Colonic mucosa (tissue), 4 donors: Measurements from ENCODE around the gene LCLAT1. TPM values are rescaled to one million over a fixed set of nuclear protein-coding genes. Genes with fewer than 3 reads are reported as not detected.

Experiments
- DNase-seq: peaks from one replicate; pipeline ENCODE4 v3.0.0-alpha.2; 2020
- H3K27ac ChIP-seq: fragments of 200-600 bp; one replicate; pipeline ENCODE4 v1.8.0; 2021
- H3K27me3 ChIP-seq: fragments of 200-600 bp; one replicate; pipeline ENCODE4 v1.8.0; 2021
- H3K36me3 ChIP-seq: fragments of 200-600 bp; one replicate; pipeline ENCODE4 v1.8.0; 2021
- H3K4me1 ChIP-seq: fragments of 200-600 bp; one replicate; pipeline ENCODE4 v1.8.0; 2021; ENCODE audit warnings: mild to moderate bottlenecking
- H3K4me3 ChIP-seq: fragments of 200-600 bp; one replicate; pipeline ENCODE4 v1.8.0; 2021
- H3K9ac ChIP-seq, 2 donors: one replicate each; pipeline ENCODE4 v1.7.0; 2013; ENCODE audit warnings: control low read depth in 2 of 2, low read depth in 2 of 2, low read length in 2 of 2
- H3K9me3 ChIP-seq: fragments of 200-600 bp; one replicate; pipeline ENCODE4 v1.8.0; 2021
- intact Hi-C: fragments of 100-400 bp; cut with DNase I; formaldehyde crosslinking; loops from one replicate; pipeline ENCODE4 v1.14.1; 2022
- total RNA-seq, 2 donors: library from RNA; stranded (reverse); fragmentation: NEBNext Ultra II Directional in 1 of 2; extraction: Animal tissue kit (Norgen Biotek cat#: 25700) in 1 of 2; gene quantifications; one replicate each; pipeline ENCODE4 v1.2.1, GENCODE V29; 2021
- TF ChIP-seq, protein P1 (sequence below): fragments of 200-600 bp; IDR thresholded peaks from one replicate; pipeline ENCODE4 v1.8.0; 2022; ENCODE audit warnings: antibody characterized with exemption, mild to moderate bottlenecking
- donor health status: healthy.
- donor health status: DM: no; HTN: no; CAD: no.
- donor health status: DM: no; HTN: no; CAD: no.

The LCLAT1 gene
- total RNA-seq, 2 donors from 2014 or later, result 20.0 to 25.5 TPM

DNA sequence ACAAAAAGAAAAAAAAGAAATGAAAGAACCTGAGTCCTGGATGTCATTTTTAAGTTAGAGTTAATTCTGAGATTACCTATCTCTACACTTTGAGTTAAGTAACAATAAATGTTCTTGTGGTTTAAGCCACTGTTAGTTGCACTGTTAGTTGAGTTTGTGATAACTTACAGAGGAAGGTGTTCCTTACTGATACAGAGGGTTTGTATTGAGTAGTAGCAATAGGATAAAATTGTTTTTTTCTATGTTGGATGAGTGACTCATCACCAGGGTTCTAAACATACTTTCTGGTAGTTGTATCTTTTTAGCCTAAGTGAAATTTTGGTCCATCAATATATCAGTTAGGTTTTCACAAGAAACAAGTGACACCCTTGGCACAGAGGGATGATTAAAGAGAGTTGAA lies 4.0 kb upstream of the LCLAT1 start:
- no peak overlapping the region for H3K27ac ChIP-seq
- no peak overlapping the region for H3K4me3 ChIP-seq
- no peaks in the 10 kb centered on the region for H3K27me3 ChIP-seq
- no peak for DNase-seq
- no peak overlapping the region for H3K9ac ChIP-seq
- no peaks in the 10 kb centered on the region for H3K9me3 ChIP-seq
- no peaks in the 10 kb centered on the region for H3K36me3 ChIP-seq
- TF ChIP-seq, protein P1, sequence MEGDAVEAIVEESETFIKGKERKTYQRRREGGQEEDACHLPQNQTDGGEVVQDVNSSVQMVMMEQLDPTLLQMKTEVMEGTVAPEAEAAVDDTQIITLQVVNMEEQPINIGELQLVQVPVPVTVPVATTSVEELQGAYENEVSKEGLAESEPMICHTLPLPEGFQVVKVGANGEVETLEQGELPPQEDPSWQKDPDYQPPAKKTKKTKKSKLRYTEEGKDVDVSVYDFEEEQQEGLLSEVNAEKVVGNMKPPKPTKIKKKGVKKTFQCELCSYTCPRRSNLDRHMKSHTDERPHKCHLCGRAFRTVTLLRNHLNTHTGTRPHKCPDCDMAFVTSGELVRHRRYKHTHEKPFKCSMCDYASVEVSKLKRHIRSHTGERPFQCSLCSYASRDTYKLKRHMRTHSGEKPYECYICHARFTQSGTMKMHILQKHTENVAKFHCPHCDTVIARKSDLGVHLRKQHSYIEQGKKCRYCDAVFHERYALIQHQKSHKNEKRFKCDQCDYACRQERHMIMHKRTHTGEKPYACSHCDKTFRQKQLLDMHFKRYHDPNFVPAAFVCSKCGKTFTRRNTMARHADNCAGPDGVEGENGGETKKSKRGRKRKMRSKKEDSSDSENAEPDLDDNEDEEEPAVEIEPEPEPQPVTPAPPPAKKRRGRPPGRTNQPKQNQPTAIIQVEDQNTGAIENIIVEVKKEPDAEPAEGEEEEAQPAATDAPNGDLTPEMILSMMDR, result no peak
- intact Hi-C loops, result loop anchor here (10.0 kb wide), 1 partner anchor 208 kb away; the partner anchor contains the start of gene LBH
- no peaks in the 10 kb centered on the region for H3K4me1 ChIP-seq

DNA sequence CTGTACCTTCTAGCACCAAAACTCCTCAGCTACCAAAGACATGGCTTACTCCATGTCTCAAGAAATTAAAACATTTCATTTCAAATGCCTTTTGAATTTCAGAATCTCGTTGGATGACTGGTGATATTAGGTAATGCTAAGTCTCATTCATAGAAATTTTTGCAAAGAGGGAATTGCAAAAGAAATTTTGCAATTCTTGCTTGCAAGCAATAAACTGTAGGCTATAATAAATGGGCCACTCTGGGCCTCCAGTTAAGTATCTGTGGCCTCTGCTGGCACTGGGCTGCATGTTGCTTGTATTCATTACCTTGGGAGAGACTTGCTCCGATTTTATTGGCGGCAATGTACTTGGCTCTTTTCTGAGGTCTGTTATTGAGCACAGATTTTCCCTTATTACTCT lies 2.8 kb upstream of the LCLAT1 start:
- no peak overlapping the region for H3K27ac ChIP-seq
- H3K27me3 ChIP-seq, result no peaks in the 10 kb centered on the region
- intact Hi-C loops, result loop anchor here (10.0 kb wide), 1 partner anchor 209 kb away; the partner anchor contains the start of gene LBH
- H3K9me3 ChIP-seq, result no peaks in the 10 kb centered on the region
- DNase-seq, result no peak
- no peaks in the 10 kb centered on the region for H3K4me1 ChIP-seq
- H3K4me3 ChIP-seq, result no peak overlapping the region
- TF ChIP-seq, protein P1, result no peak
- H3K36me3 ChIP-seq, result no peaks in the 10 kb centered on the region
- no peak overlapping the region for H3K9ac ChIP-seq

DNA sequence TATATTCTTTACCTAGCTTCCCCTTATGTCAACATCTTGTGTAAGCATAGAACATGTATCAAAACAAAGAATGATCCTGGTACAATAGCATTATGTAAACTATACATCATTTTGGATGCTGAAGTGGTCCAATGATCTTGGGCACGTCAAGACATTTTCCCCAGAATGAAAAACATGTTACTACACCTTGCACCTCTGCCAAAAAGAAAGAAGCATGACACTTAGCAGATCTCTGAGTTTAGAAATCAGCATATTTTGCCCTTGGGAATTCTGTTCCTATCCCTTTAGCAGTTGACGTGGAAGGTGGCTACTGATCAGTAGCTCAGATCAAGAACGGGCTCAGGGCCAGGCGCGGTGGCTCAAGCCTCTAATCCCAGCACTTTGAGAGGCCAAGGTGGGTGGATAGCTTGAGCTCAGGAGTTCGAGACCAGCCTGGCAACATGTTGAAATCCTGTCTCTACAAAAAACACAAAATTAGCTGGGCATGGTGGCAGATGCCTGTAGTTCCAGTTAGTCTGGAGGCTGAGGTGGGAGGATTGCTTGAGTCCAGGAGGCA lies 1.7 kb upstream of the LCLAT1 start:
- TF ChIP-seq, protein P1, result no peak
- intact Hi-C loops, result loop anchor here (10.0 kb wide), 1 partner anchor 211 kb away; the partner anchor contains the start of gene LBH
- no peak overlapping the region for H3K27ac ChIP-seq
- no peaks in the 10 kb centered on the region for H3K9me3 ChIP-seq
- no peaks in the 10 kb centered on the region for H3K4me1 ChIP-seq
- H3K4me3 ChIP-seq, result no peak overlapping the region
- DNase-seq, result no peak
- H3K27me3 ChIP-seq, result no peaks in the 10 kb centered on the region
- H3K36me3 ChIP-seq, result no peaks in the 10 kb centered on the region
- no peak overlapping the region for H3K9ac ChIP-seq

DNA sequence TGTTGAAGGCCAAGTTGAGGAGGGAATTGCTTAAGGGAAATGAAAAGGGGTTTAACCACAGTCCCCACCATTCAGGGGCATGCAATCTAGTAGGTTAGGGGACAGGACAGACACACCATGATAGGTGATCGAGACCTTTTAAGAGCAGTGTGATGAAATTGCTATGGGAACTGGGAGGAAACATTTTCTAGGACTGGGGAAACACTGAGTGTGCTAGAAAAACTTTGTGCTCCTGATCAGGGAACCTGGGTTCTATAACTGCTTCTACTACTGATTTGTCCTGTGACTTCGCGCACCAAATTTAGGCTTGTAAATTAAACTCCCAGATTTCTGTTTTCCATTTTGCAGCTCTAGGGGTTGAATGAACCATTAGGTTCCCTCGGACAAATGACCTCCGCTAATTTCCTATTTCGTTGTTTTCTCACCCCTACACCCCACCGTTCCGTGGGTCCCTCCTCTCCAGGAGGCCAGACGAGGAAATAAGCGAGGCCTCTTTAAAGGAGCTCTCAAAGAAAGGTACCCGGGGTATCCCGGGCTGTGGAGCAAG lies 371 bp upstream of the LCLAT1 start:
- peak overlapping the region; percentile 14 for H3K27ac ChIP-seq
- H3K36me3 ChIP-seq, result no peaks in the 10 kb centered on the region
- no peaks in the 10 kb centered on the region for H3K27me3 ChIP-seq
- intact Hi-C loops, result loop anchor here (10.0 kb wide), 1 partner anchor 212 kb away; the partner anchor contains the start of gene LBH
- no peaks in the 10 kb centered on the region for H3K9me3 ChIP-seq
- H3K4me1 ChIP-seq, result no peaks in the 10 kb centered on the region
- TF ChIP-seq, protein P1, result no peak
- H3K4me3 ChIP-seq, result peak overlapping the region; percentile 75
- DNase-seq, result no peak
- H3K9ac ChIP-seq, result peak overlapping the region; percentile 72 to 85

DNA sequence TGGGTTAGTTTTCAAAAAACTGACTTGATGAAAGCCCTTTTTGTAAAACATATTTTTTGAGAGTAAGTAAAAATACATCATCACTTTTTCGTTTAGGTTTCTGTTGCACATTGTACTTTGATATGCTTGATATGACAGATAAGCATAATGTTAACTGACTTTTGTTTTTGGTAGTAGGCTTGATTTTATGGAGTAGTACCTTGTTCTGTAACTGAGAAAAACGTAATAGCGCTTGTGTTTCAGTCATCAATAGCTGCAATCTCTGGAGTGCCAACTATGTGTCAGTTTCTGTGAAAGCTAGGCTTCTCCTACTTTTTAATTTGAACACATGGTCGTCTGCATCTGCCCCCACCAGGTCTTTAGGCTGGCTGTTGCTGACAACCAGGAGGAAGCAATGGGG lies 1.3 kb downstream of the LCLAT1 start:
- no peak for DNase-seq
- H3K4me3 ChIP-seq, result peak overlapping the region; percentile 75
- H3K9me3 ChIP-seq, result no peaks in the 10 kb centered on the region
- TF ChIP-seq, protein P1, result no peak
- H3K4me1 ChIP-seq, result no peaks in the 10 kb centered on the region
- no peaks in the 10 kb centered on the region for H3K36me3 ChIP-seq
- H3K9ac ChIP-seq, result peak overlapping the region in 1 of 2 donors; percentile 72
- H3K27ac ChIP-seq, result no peak overlapping the region
- intact Hi-C loops, result loop anchor here (10.0 kb wide), 1 partner anchor 214 kb away; the partner anchor contains the start of gene LBH
- H3K27me3 ChIP-seq, result no peaks in the 10 kb centered on the region
